K562 (cell line): ENCODE results near the gene POLG. TPM values are rescaled to one million over a fixed set of nuclear protein-coding genes. Genes with fewer than 3 reads are reported as not detected.

Source experiments
- BCOR ChIP-seq: fragments of 450-650 bp; IDR thresholded peaks from 2 replicates; pipeline ENCODE4 v1.6.1; 2016
- ETS2 ChIP-seq: IDR thresholded peaks from 2 replicates; pipeline ENCODE4 v1.6.1; 2016; ENCODE audit warnings: borderline replicate concordance, missing genetic modification characterization, mild to moderate bottlenecking, moderate library complexity, missing compliant biosample characterization; ENCODE audit not compliant: poor library complexity, severe bottlenecking
- FOXM1 ChIP-seq, 2 experiments: fragments of 450-650 bp in 1 of 2; sonication (generic) in 1 of 2; formaldehyde crosslinking in 1 of 2; IDR thresholded peaks; 2 replicates each; pipeline versions ENCODE4 v1.6.1 to v1.9.0; 2017 to 2022; ENCODE audit warnings: low read depth in 2 of 2, mild to moderate bottlenecking in 2 of 2, missing genetic modification reagents in 1 of 2, moderate library complexity in 1 of 2
- HMGN3 ChIP-seq: IDR thresholded peaks from 2 replicates; pipeline ENCODE4 v1.6.1; 2011; ENCODE audit warnings: borderline replicate concordance, low read depth, mild to moderate bottlenecking, mixed read lengths, low read length; ENCODE audit not compliant: insufficient read length; ENCODE audit errors: extremely low read depth
- IRF2 ChIP-seq: sonication (generic); formaldehyde crosslinking; IDR thresholded peaks from 2 replicates; pipeline ENCODE4 v1.8.1; 2022; ENCODE audit warnings: mild to moderate bottlenecking, missing genetic modification reagents
- KDM2B ChIP-seq: fragments of 250-450 bp; sonication (Bioruptor Pico); IDR thresholded peaks from 2 replicates; pipeline ENCODE4 v1.8.0; 2021; ENCODE audit warnings: mild to moderate bottlenecking, moderate library complexity
- MAZ ChIP-seq, 2 experiments: fragments of 450-650 bp in 1 of 2; sonication (generic) in 1 of 2; formaldehyde crosslinking; IDR thresholded peaks in 1 of 2; conservative IDR thresholded peaks in 1 of 2; 2 replicates each; pipeline versions ENCODE4 v1.4.0 to v1.5.0; 2020; ENCODE audit warnings: mild to moderate bottlenecking in 1 of 2, missing genetic modification reagents in 1 of 2
- MECOM ChIP-seq: fragments of 250-450 bp; sonication (Bioruptor Pico); IDR thresholded peaks from 2 replicates; pipeline ENCODE4 v1.8.0; 2022; ENCODE audit warnings: inconsistent platforms
- MXI1 ChIP-seq: IDR thresholded peaks from 2 replicates; pipeline ENCODE4 v1.6.1; 2011; ENCODE audit warnings: low read depth, mild to moderate bottlenecking, improper control_type of control experiment, low read length
- NFIC ChIP-seq: fragments of 450-650 bp; IDR thresholded peaks from 2 replicates; pipeline ENCODE4 v1.6.1; 2017; ENCODE audit warnings: mild to moderate bottlenecking, inconsistent platforms
- PHB ChIP-seq: fragments of 250-450 bp; sonication (Bioruptor Pico); IDR thresholded peaks from 2 replicates; pipeline ENCODE4 v1.5.0; 2021
- PHF8 ChIP-seq: fragments of 200-600 bp; sonication (generic); IDR thresholded peaks from 2 replicates; pipeline ENCODE4 v1.6.1; 2012; ENCODE audit warnings: mixed run types, mild to moderate bottlenecking, inconsistent platforms, low read length, moderate library complexity, borderline replicate concordance
- TARDBP ChIP-seq: fragments of 450-650 bp; IDR thresholded peaks from 2 replicates; pipeline ENCODE4 v1.6.1; 2016
- WHSC1 ChIP-seq: IDR thresholded peaks from one replicate; pipeline ENCODE4 v1.6.1; 2012; ENCODE audit warnings: low read length, control low read depth, inconsistent platforms
- ZKSCAN1 ChIP-seq: fragments of 150-350 bp; IDR thresholded peaks from 2 replicates; pipeline ENCODE4 v1.6.1; 2016; ENCODE audit warnings: low read depth, low read length
- ZNF766 ChIP-seq: fragments of 200-800 bp; sonication (Bioruptor generic); conservative IDR thresholded peaks from 2 replicates; pipeline ENCODE4 v1.6.1; 2016; ENCODE audit warnings: missing genetic modification characterization, missing compliant biosample characterization
- polyA plus RNA-seq, 8 experiments: library from polyadenylated mRNA; depleted of rRNA in 4 of 8; stranded (reverse) in 5 of 8; unstranded in 3 of 8; fragments of >200 nt; fragmentation: Nextera tagmentation in 2 of 8; fragmentation: Illumina TruSeq in 1 of 8; extraction: Ambion mirVana in 2 of 8; extraction: Trizol in 1 of 8; gene quantifications; 2 replicates each; pipeline versions ENCODE4 v1.2.1 to v1.2.3, GENCODE V29; 2011 to 2014; ENCODE audit warnings: inconsistent platforms in 1 of 8, missing spikeins in 1 of 8
- total RNA-seq, 7 experiments: library from RNA; depleted of rRNA in 6 of 7; stranded (reverse); fragments of >200 nt in 6 of 7; fragmentation: Illumina TruSeq in 2 of 7; extraction: Trizol in 2 of 7; gene quantifications; 2 replicates each; pipeline versions ENCODE4 v1.2.1 to v1.2.3, GENCODE V29; 2011 to 2021; ENCODE audit warnings: low replicate concordance in 1 of 7
- TF ChIP-seq, protein P1 (sequence below): fragments of 450-650 bp; formaldehyde crosslinking; IDR thresholded peaks from 2 replicates; pipeline ENCODE4 v1.4.0; 2020; ENCODE audit warnings: mild to moderate bottlenecking, moderate library complexity
- TF ChIP-seq, protein P2 (sequence below): fragments of 250-450 bp; sonication (Bioruptor Pico); IDR thresholded peaks from 2 replicates; pipeline ENCODE4 v1.4.0; 2020; ENCODE audit warnings: mild to moderate bottlenecking, moderate library complexity, borderline replicate concordance
- TF ChIP-seq, protein P3 (sequence below), 2 experiments: fragments of 450-650 bp in 1 of 2; IDR thresholded peaks; 2 replicates each; pipeline ENCODE4 v1.6.1; 2011 to 2017; ENCODE audit warnings: low read depth in 2 of 2, antibody characterized with exemption in 1 of 2, borderline replicate concordance in 1 of 2, low read length in 1 of 2, mild to moderate bottlenecking in 1 of 2, mixed read lengths in 1 of 2; ENCODE audit not compliant: control insufficient read depth in 1 of 2

The POLG gene
- total and polyA plus RNA-seq, 9 of the 15 experiments (the other 6 are each of a cell fraction or from before 2014, with no cell fraction given) = 15.2 to 83.8 (median 38.6) TPM

DNA sequence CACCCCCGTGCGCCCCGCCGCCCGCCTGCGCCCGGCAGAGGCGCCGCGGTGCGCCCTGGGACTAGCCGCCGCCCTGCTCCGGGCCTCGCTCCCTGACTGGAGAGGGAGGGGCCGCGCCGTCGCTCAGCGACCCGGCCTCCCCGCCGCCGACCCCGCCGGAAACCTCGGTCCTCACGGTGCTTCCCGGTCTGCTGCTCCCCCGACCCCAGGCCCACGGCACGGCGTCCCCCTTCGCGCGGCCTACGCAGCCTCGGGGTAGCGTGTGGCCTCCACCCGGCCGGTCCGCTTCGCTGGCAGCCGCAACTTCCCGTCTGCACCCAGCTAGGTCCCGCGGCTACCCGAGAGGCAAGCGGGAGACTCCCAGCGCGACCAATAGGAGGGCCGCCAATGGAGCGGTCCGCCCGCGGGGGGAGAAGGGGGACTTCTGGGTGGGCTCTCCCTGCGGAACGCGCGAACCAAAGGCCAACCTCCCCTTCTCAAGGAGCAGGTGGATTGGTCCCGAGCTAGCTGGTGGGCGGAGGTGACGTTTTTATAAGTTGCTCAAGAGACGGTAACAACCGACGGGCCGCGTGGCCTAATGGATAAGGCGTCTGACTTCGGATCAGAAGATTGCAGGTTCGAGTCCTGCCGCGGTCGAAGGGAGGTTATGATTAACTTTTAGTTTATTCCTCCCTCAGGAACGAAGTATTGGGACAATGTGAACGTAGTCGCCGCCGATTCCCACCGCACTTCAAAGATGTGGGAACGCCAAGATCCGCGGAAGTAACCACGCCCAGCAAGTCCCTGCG lies at the start of gene POLG (continued):
- TF ChIP-seq, protein P1, sequence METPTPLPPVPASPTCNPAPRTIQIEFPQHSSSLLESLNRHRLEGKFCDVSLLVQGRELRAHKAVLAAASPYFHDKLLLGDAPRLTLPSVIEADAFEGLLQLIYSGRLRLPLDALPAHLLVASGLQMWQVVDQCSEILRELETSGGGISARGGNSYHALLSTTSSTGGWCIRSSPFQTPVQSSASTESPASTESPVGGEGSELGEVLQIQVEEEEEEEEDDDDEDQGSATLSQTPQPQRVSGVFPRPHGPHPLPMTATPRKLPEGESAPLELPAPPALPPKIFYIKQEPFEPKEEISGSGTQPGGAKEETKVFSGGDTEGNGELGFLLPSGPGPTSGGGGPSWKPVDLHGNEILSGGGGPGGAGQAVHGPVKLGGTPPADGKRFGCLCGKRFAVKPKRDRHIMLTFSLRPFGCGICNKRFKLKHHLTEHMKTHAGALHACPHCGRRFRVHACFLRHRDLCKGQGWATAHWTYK (CRISPR knock-in tag) = peak; percentile 78
- TF ChIP-seq, protein P2, sequence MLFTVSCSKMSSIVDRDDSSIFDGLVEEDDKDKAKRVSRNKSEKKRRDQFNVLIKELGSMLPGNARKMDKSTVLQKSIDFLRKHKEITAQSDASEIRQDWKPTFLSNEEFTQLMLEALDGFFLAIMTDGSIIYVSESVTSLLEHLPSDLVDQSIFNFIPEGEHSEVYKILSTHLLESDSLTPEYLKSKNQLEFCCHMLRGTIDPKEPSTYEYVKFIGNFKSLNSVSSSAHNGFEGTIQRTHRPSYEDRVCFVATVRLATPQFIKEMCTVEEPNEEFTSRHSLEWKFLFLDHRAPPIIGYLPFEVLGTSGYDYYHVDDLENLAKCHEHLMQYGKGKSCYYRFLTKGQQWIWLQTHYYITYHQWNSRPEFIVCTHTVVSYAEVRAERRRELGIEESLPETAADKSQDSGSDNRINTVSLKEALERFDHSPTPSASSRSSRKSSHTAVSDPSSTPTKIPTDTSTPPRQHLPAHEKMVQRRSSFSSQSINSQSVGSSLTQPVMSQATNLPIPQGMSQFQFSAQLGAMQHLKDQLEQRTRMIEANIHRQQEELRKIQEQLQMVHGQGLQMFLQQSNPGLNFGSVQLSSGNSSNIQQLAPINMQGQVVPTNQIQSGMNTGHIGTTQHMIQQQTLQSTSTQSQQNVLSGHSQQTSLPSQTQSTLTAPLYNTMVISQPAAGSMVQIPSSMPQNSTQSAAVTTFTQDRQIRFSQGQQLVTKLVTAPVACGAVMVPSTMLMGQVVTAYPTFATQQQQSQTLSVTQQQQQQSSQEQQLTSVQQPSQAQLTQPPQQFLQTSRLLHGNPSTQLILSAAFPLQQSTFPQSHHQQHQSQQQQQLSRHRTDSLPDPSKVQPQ = no peak
- TF ChIP-seq IRF2 (CRISPR knock-in tag) = no peak
- TF ChIP-seq PHB (CRISPR knock-in tag) = 0 out of 2 replicates have a peak, but pooled peaks have one; percentile 40
- 0 out of 2 replicates have a peak, but pooled peaks have one; percentile 66 for TF ChIP-seq ZNF766 (CRISPR knock-in tag)
- peak; percentile 75 for TF ChIP-seq BCOR
- TF ChIP-seq MECOM = no peak
- peak; percentile 97 for TF ChIP-seq PHF8
- TF ChIP-seq KDM2B (CRISPR knock-in tag) = peak; percentile 77; the same call in 1 of the 2 replicates
- no peak for TF ChIP-seq WHSC1
- TF ChIP-seq HMGN3 = peak; percentile 21
- TF ChIP-seq MAZ (CRISPR knock-in tag; conservative IDR thresholded peaks at IDR 0.05 in 1 of 2, IDR thresholded peaks at IDR 0.05 in 1 of 2) = peak; percentile 93 to 97
- TF ChIP-seq, protein P3, sequence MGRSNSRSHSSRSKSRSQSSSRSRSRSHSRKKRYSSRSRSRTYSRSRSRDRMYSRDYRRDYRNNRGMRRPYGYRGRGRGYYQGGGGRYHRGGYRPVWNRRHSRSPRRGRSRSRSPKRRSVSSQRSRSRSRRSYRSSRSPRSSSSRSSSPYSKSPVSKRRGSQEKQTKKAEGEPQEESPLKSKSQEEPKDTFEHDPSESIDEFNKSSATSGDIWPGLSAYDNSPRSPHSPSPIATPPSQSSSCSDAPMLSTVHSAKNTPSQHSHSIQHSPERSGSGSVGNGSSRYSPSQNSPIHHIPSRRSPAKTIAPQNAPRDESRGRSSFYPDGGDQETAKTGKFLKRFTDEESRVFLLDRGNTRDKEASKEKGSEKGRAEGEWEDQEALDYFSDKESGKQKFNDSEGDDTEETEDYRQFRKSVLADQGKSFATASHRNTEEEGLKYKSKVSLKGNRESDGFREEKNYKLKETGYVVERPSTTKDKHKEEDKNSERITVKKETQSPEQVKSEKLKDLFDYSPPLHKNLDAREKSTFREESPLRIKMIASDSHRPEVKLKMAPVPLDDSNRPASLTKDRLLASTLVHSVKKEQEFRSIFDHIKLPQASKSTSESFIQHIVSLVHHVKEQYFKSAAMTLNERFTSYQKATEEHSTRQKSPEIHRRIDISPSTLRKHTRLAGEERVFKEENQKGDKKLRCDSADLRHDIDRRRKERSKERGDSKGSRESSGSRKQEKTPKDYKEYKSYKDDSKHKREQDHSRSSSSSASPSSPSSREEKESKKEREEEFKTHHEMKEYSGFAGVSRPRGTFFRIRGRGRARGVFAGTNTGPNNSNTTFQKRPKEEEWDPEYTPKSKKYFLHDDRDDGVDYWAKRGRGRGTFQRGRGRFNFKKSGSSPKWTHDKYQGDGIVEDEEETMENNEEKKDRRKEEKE (IDR thresholded peaks at IDR 0.05; ENCODE audit: borderline replicate concordance in 1 of 2, control insufficient read depth in 1 of 2, low read depth in 2 of 2, low read length in 1 of 2) = peak; percentile 66 to 96; a peak in 2 of 4 replicates
- TF ChIP-seq MXI1 = no peak; the same call in none of the 2 replicates
- TF ChIP-seq ZKSCAN1 = peak; percentile 16; the same call in 1 of the 2 replicates
- TF ChIP-seq ETS2 (tag) = no peak
- TF ChIP-seq FOXM1 (IDR thresholded peaks at IDR 0.05; ENCODE audit: low read depth) = peak; percentile 72
- peak; percentile 95; the same call in 1 of the 2 replicates for TF ChIP-seq FOXM1 (CRISPR knock-in tag; IDR thresholded peaks at IDR 0.05; ENCODE audit: low read depth)
- TF ChIP-seq TARDBP = peak; percentile 43; the same call in 1 of the 2 replicates
- TF ChIP-seq NFIC = peak; percentile 87
